Right lung (tissue), 5 donors: ENCODE data around the gene HDDC3. TPM values are rescaled to one million over a fixed set of nuclear protein-coding genes. Genes with fewer than 3 reads are reported as not detected.
"Not testable (repeated sequence)": the region's sequence is repeated elsewhere in the genome, so short reads cannot be mapped to it uniquely, and the experiment has no call there.

ENCODE experiments used
- DNase-seq, 2 donors: peaks; one replicate each; pipeline ENCODE4 v3.0.0-alpha.2; 2013
- polyA plus RNA-seq, 5 donors: library from polyadenylated mRNA; unstranded; fragments of 120-200 nt; gene quantifications; one replicate each; pipeline versions ENCODE4 v1.2.1 to v1.2.3, GENCODE V29; 2013; ENCODE audit warnings: inconsistent platforms in 1 of 5, low replicate concordance in 1 of 5; ENCODE audit not compliant: insufficient read length in 5 of 5, insufficient read depth in 1 of 5

HDDC3 gene
- polyA plus RNA-seq, 5 donors, result 11.5 to 17.5 (median 16.1) TPM

DNA sequence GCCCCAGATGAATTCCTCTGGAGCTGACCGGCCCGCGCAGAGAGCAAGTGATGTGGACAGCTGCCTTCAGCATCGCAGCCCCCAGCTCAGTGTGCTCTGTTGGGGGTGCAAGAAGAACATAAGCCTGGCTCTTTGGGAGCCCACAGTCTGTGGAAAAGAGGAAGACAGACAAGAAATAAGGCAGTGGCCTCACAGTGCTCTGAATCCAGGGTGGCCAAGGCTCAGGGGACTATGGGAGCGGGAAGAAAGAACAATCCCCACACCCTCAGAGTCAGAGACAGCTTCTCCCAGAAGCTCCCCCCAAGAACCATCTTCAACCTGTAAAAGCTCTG, 277 bp upstream of the HDDC3 start:
- DNase-seq, result no peak

DNA sequence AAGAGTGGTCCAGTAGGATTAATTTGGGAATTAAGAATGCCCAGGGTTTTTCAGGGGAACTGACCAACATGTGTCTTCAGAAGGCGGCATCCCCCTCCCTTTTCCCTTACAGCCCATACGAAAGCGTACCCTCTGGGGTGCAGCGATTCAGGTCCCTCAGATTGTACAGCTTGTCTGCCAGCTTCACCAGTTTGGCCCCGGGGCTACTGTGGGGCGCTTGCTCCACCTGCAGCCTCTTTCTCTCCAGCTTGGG, 848 bp downstream of the HDDC3 start:
- no peak for DNase-seq

DNA sequence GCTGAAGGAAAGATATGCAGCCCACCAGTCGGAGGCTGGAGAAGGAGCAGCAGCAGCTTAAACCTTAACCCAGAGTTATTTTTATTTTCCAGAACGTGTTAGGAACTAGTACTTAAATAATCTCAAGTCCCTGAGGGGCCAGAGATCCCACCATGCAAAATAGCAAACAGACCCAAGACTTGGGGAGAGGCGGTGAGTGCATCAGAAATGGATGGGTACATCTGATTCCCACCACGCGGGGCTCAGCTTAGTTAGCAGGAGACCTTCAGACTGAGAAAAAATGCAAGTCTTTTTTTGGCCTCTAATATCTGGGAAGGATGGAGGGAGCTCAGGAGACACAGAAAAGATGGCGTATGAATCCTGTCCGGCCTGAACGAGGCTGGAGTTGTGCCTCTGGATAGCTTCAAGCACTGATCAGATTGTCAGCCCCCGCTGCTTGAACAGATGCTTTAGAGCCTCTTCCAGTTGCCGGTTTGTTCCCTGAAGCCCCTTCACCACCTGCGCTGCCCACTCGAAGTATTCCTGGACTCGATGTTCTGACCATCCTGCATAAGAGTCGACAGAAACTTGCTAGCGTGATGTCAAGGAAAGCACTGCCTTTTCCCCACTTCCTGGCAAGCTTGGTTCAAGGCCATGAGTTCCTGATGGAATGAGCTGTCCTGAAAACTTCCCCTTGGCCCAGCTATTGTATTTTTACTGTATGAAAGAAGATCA, 1.3 kb downstream of the HDDC3 start:
- DNase-seq, result no peak

DNA sequence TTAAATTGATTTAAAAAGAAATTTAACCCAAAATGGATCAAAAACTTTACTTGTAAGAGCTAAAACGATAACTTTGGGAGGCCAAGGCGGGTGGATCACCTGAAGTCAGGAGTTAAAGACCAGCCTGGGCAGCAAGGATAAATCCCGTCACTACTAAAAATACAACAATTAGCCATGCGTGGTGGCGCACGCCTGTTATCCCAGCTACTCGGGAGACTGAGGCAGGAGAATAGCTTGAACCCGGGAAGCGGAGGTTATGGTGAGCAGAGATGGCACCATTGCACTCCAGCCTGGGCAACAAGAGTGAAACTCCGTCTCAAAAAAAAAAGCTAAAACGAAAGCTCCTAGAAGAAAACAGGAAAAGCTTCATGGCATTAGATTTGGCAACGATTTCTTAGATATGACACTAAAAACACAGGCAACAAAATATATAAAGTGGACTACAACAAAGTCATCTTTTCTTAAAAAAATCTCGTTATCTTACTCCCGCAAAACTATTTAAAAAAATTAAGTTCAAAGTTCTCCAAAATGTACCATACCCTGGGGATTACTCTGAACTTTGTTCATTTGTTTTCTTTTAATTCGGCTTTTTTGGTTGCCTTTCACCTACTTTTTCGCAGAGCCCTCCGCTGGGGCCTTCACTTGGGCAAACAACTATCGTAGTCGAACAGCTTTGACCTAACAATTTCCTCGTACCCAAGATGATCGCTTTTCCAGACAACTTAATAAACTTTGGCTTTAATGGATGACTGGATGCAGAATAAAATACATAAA, 2.9 kb downstream of the HDDC3 start:
- DNase-seq, result no peak

DNA sequence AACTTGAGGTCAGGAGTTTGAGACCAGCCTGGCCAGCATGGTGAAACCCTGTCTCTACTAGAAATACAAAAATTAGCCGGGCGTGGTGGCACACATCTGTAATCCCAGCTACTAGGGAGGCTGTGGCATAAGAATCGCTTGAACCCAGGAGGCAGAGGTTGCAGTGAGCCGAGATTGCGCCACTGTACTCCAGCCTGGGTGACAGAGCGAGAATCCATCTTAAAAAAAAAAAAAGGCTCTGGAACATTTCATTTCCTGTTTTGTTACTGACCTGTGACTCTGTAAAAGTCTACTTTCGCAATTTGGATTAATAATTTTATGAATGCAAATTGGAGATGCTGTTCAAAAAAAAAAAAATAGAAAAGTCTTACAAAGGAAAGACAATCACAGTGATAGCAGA, 4.2 kb downstream of the HDDC3 start:
- DNase-seq, result not testable (repeated sequence)

DNA sequence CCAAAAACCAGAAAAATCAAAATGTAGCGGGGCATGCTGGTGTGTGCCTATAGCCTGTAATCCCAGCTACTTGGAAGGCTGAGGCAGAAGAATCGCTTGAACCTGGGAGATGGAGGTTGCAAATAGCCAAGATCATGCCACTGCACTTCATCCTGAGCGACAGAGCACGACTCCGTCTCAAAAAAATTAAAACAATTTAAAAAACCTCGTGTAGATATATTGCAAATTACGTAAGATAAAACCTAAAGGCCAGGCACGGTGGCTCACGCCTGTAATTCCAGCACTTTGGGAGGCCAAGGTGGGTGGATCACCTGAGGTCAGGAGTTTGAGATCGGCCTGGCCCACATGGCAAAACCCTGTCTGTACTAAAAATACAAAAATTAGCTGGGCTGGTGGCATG, 5.6 kb downstream of the HDDC3 start:
- not testable (repeated sequence) for DNase-seq

DNA sequence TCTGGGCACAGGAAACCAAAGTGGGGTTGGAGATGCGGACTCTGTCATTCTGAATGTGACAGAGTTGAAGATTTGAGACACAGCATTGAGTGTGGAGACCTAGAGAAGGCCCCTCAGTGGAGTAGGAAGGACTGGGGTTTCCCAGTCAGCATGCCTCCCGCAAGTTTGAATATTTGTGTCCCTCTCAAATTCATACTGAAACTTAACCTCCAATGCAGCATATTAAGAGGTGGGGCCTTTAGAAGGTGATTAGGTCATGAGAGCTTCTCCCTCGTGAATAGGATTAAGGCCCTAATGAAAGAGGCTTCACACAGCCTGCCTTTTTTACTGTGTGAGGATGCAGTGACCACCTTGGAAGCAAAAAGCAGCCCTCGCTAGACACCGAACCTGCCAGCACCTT, 8.0 kb downstream of the HDDC3 start:
- DNase-seq, result no peak

DNA sequence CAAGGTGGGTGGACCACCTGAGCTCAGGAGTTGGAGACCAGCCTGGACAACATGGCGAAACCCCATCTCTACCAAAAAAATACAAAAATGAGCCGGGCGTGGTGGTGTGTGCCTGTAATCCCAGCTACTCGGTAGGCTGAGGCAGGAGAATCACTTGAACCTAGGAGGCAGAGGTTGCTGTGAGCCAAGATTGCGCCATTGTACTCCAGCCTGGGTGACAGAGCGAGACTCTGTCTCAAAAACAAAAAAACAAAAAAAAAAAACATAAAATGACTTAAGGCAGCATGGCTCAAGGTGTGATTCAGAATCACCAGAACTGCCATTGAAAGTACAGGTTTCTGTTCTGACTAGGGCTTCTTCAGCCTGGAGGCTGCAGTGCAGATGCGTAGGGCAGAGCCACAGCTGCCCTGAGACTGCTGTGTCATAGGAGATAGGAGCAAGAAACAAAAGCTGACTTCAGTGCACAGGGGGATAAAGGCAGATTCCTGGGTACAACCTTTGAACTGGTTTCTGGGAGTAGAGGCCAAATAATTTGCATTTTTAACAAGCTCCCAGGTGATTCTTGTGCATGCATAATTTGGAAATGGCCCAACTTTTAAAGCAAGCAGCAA, 9.5 kb downstream of the HDDC3 start:
- DNase-seq, result not testable (repeated sequence)

DNA sequence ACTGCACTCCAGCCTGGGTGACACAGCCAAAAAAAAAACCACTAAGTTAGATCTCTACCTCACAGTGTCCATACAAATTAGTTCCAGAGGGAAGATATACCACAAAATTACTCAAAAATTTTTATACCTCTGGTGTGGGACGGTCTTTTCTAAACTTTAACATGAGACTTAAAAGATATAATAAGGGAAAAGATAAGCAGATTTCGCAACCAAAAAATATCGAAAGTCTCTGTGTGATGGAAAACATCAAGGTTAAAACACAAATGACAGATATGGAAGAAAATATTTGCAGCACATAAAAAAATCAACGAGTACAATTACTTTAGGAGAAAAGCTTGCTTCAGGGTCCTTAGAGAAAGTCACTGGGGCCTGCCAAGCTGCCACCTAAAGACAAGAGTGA, 10.5 kb downstream of the HDDC3 start:
- DNase-seq, result no peak

DNA sequence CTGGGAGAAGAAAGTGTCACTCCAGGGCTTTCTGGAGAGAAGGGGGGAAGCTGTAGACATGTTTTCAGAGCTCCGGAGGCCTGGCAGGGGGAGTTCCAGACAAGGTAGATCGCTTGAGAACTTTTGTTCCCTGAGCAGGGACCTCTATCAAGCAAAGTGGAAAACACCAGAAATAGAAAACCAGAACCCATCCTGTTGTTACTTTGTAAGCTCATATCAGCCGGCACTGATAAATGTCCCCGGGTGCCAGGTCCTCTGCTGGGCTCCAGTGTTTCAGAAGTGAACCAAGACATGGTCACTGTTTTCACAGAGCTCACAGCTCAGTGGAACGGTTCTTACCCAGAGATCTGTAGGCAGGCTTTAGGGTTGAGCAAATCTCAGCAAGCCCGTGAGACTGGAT, 13.5 kb downstream of the HDDC3 start:
- no peak for DNase-seq

DNA sequence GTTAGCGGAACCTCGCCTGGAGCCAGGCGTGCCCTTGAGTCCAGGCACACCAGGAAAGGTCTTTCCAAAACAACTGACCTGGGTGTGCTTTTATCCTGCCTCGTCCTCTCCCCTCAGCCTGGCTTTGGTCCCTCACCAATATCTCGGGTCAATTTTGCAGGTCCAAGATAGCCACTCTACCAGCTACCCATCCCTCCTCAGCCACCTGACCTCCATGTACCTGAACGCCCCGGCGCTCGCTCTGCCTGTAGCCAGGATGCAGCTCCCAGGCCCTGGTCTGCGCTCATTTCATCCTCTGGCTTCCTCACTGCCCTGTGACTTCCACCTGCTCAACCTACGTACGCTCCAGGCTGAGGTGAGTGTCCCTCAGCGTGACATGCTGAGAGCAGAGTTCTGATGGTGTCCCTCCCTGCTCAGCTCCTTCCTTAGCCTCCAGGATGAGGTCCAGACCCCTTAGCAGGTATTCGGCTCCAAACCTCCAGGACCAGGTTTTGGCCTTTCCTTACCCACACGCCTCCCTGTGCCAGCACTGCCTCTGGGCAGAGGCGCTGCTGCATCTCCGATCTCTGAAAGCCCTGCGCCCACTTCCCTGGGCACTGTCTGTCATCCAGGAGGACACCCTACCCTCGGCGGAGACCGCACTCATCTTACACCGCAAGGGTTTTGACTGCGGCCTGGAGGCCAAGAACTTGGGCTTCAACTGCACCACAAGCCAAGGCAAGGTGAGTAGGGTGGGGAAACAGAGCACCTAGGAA, 14.1 kb downstream of the HDDC3 start:
- DNase-seq, result no peak

DNA sequence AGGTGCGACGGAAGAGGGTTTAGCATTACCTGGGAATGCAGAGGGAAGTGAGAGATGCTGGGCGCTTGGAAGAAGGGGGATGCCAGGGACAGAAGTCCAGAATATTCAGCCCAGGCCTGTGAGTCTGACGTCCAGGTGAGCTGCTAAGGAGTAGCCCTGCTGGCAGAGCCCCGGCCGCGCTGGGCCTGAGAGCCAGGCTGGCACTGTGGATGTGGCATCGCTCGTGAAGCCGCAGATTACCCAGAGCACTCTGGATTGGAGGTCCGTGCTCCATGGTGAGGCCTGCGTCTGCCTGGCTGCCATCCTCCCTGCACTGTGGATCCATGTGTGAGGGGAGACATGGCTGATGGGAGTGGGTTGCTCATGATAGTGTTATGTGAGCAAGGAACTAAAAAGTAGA, 14.8 kb downstream of the HDDC3 start:
- DNase-seq, result no peak

DNA sequence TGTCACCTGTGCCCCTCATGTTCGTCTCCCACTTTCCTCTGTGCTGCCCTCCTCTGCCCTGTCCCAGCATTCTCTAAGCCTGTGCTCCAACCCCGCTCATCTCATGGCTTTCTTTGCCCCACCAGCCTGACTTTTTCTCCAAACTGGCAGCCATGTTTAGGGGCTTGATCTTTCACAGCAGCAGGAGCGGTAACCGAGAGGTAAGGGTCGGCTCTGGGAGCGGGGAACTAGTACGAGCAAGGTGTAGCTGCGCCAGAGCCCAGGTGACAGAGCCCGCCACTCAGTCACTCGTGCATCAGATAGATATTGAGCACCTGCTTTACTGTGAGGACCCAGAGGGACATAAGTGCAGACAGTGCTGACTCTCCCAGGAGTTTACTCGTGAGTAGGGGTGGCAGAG, 15.9 kb downstream of the HDDC3 start:
- DNase-seq, result no peak

DNA sequence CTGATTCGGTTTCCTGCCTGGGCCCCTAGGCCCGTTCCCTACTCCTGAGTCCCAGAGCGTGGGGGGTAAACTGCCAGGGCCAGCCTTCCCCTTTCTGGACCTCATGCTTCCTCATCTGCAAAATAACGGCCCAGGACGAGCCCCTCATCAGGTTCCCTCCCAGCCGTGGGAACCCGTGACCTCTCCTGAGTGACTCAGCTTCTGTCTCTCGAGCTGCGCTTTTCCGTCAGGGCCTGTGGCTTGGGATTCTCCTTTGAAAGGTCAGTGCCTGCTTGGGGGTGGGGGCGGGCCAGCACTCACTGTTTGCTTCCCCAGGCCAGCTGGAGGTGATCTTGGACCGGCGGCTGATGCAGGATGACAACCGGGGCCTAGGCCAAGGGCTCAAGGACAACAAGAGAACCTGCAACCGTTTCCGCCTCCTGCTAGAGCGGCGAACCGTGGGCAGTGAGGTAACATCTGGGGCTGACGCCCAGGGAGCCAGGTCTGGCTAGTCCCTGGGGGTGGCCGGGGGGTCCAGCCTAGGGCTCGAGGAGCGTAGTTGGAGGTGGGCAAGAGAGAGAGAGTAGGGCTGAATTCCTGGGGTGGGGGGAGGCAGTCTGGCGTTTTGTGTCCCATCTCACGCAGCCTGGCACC, 16.4 kb downstream of the HDDC3 start:
- no peak for DNase-seq

DNA sequence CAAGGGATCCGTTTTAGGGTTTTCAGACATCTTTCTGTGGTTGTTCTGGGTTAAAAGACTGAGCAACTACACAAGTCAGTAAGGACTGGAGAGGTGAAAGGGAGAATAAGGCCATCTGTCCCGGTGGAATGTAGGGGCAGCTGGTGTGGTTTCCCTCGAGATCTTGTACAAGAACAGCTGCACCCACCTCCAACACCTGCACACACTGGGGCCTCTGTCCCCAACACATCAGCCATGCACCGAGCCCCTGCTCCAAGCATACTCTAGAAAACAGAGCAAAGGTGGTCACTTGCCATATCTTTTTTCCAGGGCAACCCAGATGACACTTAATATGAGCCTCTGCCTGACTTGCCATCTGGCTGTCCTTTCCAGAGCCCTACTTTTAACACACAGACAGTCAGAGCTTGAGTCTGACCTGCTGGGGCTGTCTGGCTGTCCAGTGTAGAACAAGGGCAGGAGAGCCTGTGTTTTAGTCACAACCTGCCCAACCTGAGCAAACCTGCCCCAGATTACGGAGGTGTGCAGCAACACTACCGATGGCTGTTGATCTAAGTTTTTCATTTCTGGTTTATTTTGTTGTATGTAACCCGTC, 17.0 kb downstream of the HDDC3 start:
- DNase-seq, result no peak

DNA sequence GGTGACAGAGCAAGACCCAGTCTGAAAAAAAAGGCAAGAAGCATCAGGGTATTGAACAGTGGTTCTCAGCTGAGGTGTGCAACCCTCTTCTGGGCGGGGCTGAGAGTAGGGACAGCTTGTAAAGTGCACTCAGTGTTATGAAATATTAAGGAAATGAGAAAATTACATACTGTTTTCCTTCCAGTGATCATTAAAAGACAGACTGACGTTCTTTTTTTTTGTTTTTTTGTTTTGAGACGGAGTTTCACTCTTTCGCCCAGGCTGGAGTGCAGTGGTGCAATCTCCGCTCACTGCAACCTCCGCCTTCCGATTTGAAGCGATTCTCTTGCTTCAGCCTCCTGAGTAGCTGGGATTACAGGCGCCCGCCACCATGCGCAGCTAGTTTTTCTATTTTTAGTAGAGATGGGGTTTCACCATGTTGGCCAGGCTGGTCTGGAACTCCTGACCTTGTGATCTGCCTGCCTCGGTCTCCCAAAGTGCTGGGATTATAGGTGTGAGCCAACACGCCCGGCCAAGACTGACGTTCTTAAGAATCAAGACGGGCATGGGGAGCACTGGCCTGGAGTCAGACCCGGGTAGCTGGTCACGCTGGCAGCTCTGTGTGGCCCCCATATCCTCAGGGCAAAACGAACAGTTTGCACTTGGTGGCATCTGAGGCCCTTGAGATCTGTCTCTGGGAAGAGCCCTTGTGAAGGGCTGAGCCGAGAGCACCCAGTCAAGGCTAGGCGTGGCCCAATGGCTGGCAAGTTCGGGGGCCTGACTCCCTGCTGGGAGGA, 17.9 kb downstream of the HDDC3 start:
- DNase-seq, result no peak

DNA sequence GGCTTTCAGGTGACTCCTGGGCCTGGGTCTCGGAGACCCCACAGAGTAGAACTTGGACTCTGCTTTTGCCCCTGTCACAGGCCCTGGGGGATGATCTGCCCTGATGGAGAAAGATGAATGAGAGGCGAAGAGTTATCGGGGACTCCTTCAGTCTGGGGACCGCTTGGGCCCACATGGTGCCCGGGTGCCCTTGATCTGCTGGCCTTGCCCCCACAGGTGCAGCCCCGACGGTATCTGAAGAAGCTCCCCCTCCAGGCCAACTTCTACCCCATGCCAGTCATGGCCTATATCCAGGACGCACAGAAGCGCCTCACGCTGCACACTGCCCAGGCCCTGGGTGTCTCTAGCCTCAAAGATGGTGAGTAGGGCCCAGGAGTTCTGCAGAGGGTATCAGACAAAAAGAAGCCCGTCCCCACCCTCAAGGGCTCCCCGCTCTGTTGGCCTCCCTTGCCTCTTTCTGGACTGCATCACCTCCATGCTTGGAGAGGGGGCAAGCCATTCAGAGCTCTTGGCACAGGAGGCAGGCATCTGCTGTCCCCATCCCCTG, 18.9 kb downstream of the HDDC3 start:
- no peak for DNase-seq

DNA sequence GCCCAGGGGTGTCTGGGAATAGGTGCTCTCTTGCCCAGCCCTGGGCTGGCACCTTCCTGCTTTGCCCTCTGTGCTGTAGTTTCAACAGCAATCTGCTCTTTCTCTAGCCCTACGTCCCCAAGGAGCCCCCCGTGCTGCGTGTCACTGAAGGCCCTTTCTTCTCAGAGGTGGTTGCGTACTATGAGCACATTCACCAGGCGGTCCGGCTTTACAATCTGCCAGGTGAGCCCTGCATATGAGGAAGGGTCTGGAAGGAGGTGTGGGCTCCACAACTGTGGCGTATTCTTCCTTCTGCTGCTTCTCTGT, 19.6 kb downstream of the HDDC3 start:
- DNase-seq, result no peak

DNA sequence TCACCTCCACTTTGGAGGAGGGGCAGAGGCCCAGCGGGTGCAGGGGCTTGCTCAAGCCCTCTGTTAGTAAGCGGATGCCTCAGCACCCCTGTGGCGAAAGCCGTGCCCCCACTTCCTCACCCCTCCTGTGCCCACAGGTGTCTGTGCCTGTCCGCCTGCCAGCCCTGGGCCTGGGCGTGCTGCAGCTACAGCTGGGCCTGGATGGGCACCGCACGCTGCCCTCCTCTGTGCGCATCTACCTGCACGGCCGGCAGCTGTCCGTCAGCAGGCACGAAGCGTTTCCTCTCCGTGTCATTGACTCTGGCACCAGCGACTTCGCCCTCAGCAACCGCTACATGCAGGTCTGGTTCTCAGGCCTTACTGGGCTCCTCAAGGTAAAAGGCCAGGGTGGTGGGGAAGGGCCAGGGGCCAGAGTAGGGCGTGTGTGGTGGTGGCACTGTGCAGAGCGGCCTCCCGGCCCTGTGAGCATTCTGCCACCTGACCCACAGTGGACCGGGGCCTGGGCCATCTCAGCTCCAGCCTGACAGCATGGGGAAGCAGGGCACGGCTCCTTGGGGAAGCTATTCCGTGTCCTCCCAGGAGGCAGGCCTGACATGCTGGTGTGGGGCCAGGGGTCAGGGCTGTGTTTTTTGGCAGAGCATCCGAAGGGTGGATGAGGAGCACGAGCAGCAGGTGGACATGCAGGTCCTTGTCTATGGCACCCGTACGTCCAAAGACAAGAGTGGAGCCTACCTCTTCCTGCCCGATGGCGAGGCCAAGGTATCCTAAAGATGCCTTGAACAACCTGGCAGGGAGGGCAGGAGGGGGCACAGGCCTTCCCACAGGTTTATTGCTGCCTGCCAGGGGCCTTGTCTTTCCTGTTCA, 20.2 kb downstream of the HDDC3 start:
- DNase-seq, result no peak

DNA sequence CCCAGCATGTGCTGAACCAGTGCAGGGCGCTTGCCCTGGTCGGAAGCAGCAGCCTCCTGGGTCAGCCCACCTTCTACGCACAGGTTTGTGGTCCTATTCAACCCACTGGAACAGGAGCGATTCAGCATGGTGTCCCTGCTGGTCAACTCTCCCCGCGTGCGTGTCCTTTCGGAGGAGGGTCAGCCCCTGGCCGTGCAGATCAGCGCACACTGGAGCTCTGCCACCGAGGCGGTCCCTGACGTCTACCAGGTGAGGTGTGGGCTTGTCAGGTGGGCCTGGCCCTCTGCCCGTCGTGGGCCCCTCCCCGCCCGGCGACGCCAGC, 21.1 kb downstream of the HDDC3 start:
- no peak for DNase-seq
